HG03575 (cell line): Measurements from ENCODE around the gene GPR151.

Experiments used
- ATAC-seq: cut with Tn5 transposase; IDR thresholded peaks from one replicate; pipeline ENCODE4 v1.9.1; 2021; ENCODE audit not compliant: unreplicated experiment, insufficient number of reproducible peaks, low FRiP score; ENCODE audit errors: extremely low read depth

Gene GPR151

DNA sequence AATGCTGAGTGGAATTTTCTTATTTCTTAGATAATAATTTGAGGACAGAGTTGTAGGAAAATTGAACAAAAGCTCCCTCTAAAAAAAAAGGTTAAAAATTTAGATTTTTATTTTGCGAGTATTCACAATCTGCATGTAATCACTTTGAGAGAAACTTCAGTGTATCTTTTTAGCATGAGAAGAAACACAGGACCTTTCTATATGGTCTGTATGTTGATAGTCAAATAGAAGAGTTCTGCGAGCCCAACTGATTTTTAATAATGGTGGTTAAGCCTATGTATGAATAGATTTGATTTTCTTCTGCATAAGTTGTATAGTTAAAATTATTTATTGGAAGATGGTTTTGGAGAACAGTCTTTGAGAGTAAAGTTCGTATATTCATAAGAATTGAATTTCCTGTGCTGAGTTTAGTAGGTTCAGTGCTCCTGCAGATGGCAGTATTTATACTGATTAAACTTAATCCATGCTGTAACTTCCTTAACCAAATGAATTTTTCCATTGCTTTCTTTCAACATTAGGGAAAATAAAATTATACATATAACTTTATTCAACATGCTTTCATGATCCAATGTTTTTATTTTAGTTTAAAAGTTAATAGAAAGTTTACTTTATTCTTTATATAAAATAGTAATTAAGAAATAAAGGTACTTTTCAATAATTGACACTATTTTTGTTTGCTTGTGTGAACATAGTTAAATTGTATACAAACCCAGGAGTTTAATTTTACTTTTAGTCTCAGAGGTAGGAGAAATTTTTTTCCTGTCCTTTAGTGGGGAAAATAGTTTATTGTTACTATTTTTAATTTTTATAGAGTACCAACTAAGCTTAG lies 49.3 kb downstream of the GPR151 start:
- no peak for ATAC-seq

DNA sequence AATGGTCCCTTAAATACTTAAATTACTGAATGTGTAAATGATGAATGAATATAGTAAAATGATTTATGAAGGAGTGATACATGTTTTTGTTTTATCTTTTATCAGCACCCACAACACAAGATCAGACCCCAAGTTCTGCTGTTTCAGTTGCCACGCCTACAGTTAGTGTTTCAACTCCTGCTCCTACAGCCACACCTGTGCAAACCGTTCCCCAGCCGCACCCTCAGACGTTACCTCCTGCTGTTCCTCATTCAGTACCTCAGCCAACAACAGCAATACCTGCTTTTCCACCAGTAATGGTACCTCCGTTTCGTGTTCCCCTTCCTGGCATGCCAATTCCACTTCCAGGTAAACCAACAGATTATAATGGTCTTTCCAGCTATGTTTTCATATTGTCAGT lies 52.5 kb downstream of the GPR151 start:
- ATAC-seq: no peak
